ENCODE measurements around the gene ADK. TPM values are rescaled to one million over a fixed set of nuclear protein-coding genes. Genes with fewer than 3 reads are reported as not detected.

Gene ADK
- total and polyA plus RNA-seq, 2 of the 13 experiments (the other 11 are each of a cell fraction or from before 2014, with no cell fraction given): 48.6 to 79.1 TPM

GRCh38 chr10:74684462-74684861 lies 533.4 kb downstream of the ADK start:
- Histone ChIP-seq H3K27ac (ENCODE audit: extremely low read length, insufficient read depth, low read length) (peak overlapping the region; percentile 52), H3K79me2 (ENCODE audit: insufficient read depth, low read length) (no peaks in the 10 kb centered on the region), H3K4me1 (ENCODE audit: insufficient read depth, low read length) (peaks cover 33% of the 10 kb centered on the region), H3K27me3 (ENCODE audit: control insufficient read depth in 1 of 2, insufficient read depth in 2 of 2, low read length in 2 of 2) (no peaks in the 10 kb centered on the region), H3K4me2 (ENCODE audit: low read depth, low read length) (no peak overlapping the region), H3K36me3 (replicated peaks in 1 of 2; ENCODE audit: control insufficient read depth in 1 of 2, insufficient read depth in 2 of 2, low read length in 2 of 2) (no peaks in the 10 kb centered on the region; a peak in 3 of 5 replicates), H2AFZ (ENCODE audit: low read length) (no peak overlapping the region), H3K9me3 (ENCODE audit: low read length) (no peaks in the 10 kb centered on the region), H3K4me3 (replicated peaks in 1 of 3; ENCODE audit: insufficient read depth in 1 of 3, low read depth in 2 of 3, low read length in 3 of 3) (no peak overlapping the region), H4K20me1 (ENCODE audit: insufficient read depth, low read length) (no peaks in the 10 kb centered on the region), H3K9ac (ENCODE audit: insufficient read depth, low read depth, low read length) (no peak overlapping the region)
- in situ Hi-C loops (cut with HindIII; ENCODE audit: extremely low pct_ligation_motif_present, low pct_unique_long_range_greater_than_20kb): no loop called here
- ChIA-PET CTCF (ENCODE audit: low intra/inter-chr PET ratio, low total read pairs) (no interaction called here), POLR2A (no interaction called here)
- TF ChIP-seq SMAD1 (CRISPR knock-in tag; IDR thresholded peaks at IDR 0.05; ENCODE audit: borderline replicate concordance, low read depth): no peak
- TF ChIP-seq ZNF563 (CRISPR knock-in tag; IDR thresholded peaks at IDR 0.05): no peak
- peak; percentile 77 for TF ChIP-seq ZNF770 (CRISPR knock-in tag; IDR thresholded peaks at IDR 0.05)
- 0 out of 2 replicates have a peak, but pooled peaks have one; percentile 34 for TF ChIP-seq ZNF121 (CRISPR knock-in tag; IDR thresholded peaks at IDR 0.05)
- TF ChIP-seq NR2F6 (IDR thresholded peaks at IDR 0.05): peak; percentile 34; the same call in 1 of the 2 replicates
- TF ChIP-seq NR2F6 (CRISPR knock-in tag; IDR thresholded peaks at IDR 0.05): 0 out of 2 replicates have a peak, but pooled peaks have one; percentile 38
- peak; percentile 46; the same call in 1 of the 2 replicates for TF ChIP-seq SP5 (CRISPR knock-in tag; IDR thresholded peaks at IDR 0.05; ENCODE audit: borderline replicate concordance, low read depth)
- TF ChIP-seq RNF219 (CRISPR knock-in tag; IDR thresholded peaks at IDR 0.05): no peak
- no peak for TF ChIP-seq ATAD3A (CRISPR knock-in tag; IDR thresholded peaks at IDR 0.05)
- TF ChIP-seq BRCA1 (CRISPR knock-in tag; IDR thresholded peaks at IDR 0.05): no peak
- peak; percentile 68 for TF ChIP-seq ZNF460 (CRISPR knock-in tag; IDR thresholded peaks at IDR 0.05; ENCODE audit: borderline replicate concordance)
- no peak for TF ChIP-seq SMC3 (IDR thresholded peaks at IDR 0.05; ENCODE audit: low read length)
- TF ChIP-seq ZC3H13 (CRISPR knock-in tag; IDR thresholded peaks at IDR 0.05): no peak
- no peak for TF ChIP-seq ZNF263 (CRISPR knock-in tag; IDR thresholded peaks at IDR 0.05)
- no peak for TF ChIP-seq ATF7-NPFF (CRISPR knock-in tag; IDR thresholded peaks at IDR 0.05; ENCODE audit: low read depth)
- TF ChIP-seq HOXD1 (CRISPR knock-in tag; IDR thresholded peaks at IDR 0.05): no peak
- 55% methylated on average over 5 of the region's 5 CpGs for WGBS (ENCODE audit: low lambda C conversion rate)
- FAIRE-seq (no peak), ATAC-seq (no peak), DNase-seq (ENCODE audit: low spot score) (peak; percentile 20)
- intact Hi-C loops (cut with micrococcal nuclease; ENCODE audit: unreplicated experiment): no loop called here
- no TSS peak for BruUV-seq (replicated peaks)
